HFFc6 (cell line): ENCODE results near the gene IQGAP2. TPM values are rescaled to one million over a fixed set of nuclear protein-coding genes. Genes with fewer than 3 reads are reported as not detected.

Experiments used
- DNase-seq: peaks from one replicate; pipeline ENCODE4 v3.0.0-alpha.2; 2018
- H3K27ac Mint-ChIP-seq: 2 replicates; pipeline ENCODE4 v1.8.0; 2020; ENCODE audit warnings: mild to moderate bottlenecking, mixed read lengths
- H3K27me3 Mint-ChIP-seq: 2 replicates; pipeline ENCODE4 v1.8.0; 2021; ENCODE audit warnings: mild to moderate bottlenecking, moderate library complexity, mixed read lengths; ENCODE audit not compliant: insufficient read depth
- H3K36me3 Mint-ChIP-seq: 2 replicates; pipeline ENCODE4 v1.8.0; 2021; ENCODE audit warnings: low read depth, mixed read lengths
- H3K4me1 Mint-ChIP-seq: 2 replicates; pipeline ENCODE4 v1.8.0; 2020; ENCODE audit warnings: low read depth, mixed read lengths
- H3K4me3 Mint-ChIP-seq: 2 replicates; pipeline ENCODE4 v1.8.0; 2020; ENCODE audit warnings: mild to moderate bottlenecking, moderate library complexity, mixed read lengths
- H3K9me3 Mint-ChIP-seq: 2 replicates; pipeline ENCODE4 v1.8.0; 2020; ENCODE audit warnings: mild to moderate bottlenecking, mixed read lengths
- total RNA-seq, 6 experiments: library from RNA; stranded (reverse); fragmentation: NEBNext Ultra II Directional; extraction: Animal tissue kit (Norgen Biotek cat#: 25700); gene quantifications; 2 replicates in 1 of 6; 3 replicates in 5 of 6; pipeline ENCODE4 v1.2.3, GENCODE V29; 2021
- TF ChIP-seq, protein P1 (sequence below): fragments of 200-600 bp; sonication (generic); IDR thresholded peaks from 2 replicates; pipeline ENCODE4 v1.5.0; 2021; ENCODE audit warnings: antibody characterized with exemption, mild to moderate bottlenecking

IQGAP2 gene
- total RNA-seq, 6 experiments from 2014 or later: 0.09 to 0.47 (median 0.21) TPM; not detected in 1

DNA sequence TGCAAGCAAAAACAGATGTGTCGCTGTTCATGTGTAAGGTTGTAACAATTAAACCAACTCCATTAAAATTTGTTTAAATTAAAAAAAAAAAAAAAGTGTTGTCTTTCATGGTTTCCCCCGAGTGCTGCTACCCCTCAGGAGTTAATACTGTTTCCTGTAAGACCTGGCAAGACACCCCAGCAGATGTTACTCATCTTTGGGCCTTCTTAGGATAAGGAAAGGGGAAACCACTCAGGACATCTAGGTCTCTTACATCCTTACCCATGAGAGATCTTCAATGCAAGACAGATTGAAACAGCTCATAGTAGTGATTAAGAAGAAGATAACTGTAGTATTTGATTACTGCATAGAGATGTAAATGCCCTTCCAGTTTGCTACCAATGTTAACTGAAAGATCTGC, 279.3 kb downstream of the IQGAP2 start:
- H3K9me3 Mint-ChIP-seq: no peaks in the 10 kb centered on the region
- H3K27me3 Mint-ChIP-seq: peaks cover 2% of the 10 kb centered on the region; the same call in 1 of the 2 replicates
- H3K4me1 Mint-ChIP-seq: peaks cover 56% of the 10 kb centered on the region
- peaks cover 14% of the 10 kb centered on the region for H3K36me3 Mint-ChIP-seq
- TF ChIP-seq, protein P1, sequence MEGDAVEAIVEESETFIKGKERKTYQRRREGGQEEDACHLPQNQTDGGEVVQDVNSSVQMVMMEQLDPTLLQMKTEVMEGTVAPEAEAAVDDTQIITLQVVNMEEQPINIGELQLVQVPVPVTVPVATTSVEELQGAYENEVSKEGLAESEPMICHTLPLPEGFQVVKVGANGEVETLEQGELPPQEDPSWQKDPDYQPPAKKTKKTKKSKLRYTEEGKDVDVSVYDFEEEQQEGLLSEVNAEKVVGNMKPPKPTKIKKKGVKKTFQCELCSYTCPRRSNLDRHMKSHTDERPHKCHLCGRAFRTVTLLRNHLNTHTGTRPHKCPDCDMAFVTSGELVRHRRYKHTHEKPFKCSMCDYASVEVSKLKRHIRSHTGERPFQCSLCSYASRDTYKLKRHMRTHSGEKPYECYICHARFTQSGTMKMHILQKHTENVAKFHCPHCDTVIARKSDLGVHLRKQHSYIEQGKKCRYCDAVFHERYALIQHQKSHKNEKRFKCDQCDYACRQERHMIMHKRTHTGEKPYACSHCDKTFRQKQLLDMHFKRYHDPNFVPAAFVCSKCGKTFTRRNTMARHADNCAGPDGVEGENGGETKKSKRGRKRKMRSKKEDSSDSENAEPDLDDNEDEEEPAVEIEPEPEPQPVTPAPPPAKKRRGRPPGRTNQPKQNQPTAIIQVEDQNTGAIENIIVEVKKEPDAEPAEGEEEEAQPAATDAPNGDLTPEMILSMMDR: no peak
- DNase-seq: no peak
- no peak overlapping the region for H3K27ac Mint-ChIP-seq
- H3K4me3 Mint-ChIP-seq: no peak overlapping the region

DNA sequence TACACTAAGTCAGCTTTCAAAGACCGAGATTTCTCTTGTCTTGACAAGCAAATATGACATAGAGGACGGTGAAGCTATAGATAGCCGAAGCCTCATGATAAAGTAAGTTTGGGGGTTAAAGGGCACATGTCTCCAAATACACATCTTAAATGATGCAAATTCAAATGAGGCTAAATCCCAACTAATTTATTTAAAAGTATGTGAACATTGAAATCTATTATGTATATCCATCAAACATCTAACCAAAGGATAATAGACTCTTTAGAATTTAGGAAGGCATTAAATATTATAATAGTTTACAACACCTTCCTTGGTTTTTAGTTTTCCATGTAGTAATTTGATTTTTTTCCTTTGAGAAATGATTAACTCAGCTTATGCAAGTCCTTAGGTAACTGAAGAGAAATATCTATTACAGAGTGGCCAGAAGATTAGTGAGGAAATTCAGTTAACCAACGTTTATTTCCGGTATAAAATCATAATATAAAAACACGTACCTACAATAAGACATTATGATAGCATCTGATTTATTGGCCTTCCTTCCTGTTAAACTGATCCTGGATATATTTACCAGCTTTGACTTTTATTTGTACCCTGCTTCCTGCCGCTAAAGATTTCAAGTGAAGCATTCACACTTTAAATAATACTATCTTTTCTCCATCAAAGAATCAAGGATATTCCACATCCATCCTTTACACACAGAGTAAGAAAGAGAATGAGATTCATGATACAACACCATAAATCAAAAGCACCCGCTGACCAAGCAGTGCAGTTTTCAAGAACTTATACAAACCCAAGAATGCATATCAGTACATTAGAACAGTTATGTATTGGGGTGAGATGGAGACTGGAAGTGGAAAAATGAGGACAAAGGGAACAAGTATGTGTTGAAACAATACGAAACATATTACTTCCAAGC, 281.0 kb downstream of the IQGAP2 start:
- DNase-seq: no peak
- H3K4me1 Mint-ChIP-seq: peaks cover 68% of the 10 kb centered on the region
- H3K9me3 Mint-ChIP-seq: no peaks in the 10 kb centered on the region
- H3K27me3 Mint-ChIP-seq: peaks cover 2% of the 10 kb centered on the region; the same call in 1 of the 2 replicates
- H3K4me3 Mint-ChIP-seq: no peak overlapping the region
- H3K27ac Mint-ChIP-seq: no peak overlapping the region
- peaks cover 14% of the 10 kb centered on the region for H3K36me3 Mint-ChIP-seq
- TF ChIP-seq, protein P1: no peak

DNA sequence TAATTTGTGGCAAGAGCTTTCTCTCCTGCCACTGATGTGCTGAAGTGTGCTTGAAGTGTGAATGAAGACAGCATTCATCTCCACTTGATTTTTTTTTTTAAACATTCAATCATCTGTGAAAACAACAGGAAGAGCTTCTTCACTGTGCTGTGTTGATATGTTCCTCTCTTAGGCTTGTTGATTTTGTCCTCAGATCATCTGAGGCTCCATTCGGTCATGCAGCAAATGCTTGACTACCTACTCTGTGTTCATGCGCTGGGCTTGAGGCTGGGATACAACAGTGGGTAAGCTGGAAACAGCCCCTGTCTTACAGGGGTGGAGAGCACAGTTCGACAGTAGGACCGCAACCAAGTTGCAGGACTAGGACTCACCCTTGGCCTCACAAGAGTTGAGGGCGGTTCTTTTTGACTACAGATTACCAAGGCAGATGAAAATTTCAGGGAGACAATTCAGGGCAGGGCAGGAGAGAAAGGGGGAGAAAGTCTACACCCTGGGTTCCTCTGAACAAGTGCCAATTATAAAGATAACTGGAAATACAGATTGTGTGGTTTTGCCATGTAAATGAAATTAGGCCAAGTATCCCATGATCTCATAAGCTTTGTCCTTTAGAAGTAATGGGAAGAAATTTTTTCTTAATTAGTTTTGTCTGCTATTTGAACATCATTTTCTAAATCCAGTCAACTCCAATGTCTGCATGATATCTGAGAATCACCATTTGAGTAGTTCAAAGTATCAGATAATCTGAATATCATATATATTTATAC, 281.9 kb downstream of the IQGAP2 start:
- Mint-ChIP-seq H3K27ac (no peak overlapping the region), H3K27me3 (peaks cover 2% of the 10 kb centered on the region; the same call in 1 of the 2 replicates), H3K4me1 (peaks cover 67% of the 10 kb centered on the region), H3K9me3 (no peaks in the 10 kb centered on the region), H3K4me3 (no peak overlapping the region; the same call in 1 of the 2 replicates), H3K36me3 (peaks cover 14% of the 10 kb centered on the region)
- DNase-seq: no peak
- TF ChIP-seq, protein P1: no peak

DNA sequence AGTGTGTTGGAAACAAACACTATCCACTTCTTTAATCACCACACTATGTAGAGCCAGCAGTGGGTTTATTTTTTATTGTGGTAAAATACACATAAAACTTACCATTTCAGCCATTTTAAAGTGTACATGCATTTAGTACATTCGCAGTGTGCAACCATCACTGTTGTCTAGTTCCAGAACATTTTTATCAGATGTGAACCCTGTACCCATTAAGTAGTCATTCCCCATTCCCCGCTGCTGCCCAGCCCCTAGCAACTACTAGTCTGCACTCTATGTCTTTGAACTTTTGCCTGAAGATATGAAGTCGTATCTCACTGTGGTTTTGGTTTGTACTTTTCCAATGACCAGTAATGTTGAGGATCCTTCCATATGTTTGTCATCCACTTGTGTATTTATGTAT, 282.6 kb downstream of the IQGAP2 start:
- Mint-ChIP-seq H3K4me1 (peaks cover 72% of the 10 kb centered on the region), H3K9me3 (no peaks in the 10 kb centered on the region), H3K36me3 (peaks cover 14% of the 10 kb centered on the region), H3K27me3 (peaks cover 2% of the 10 kb centered on the region), H3K4me3 (no peak overlapping the region), H3K27ac (no peak overlapping the region)
- TF ChIP-seq, protein P1: no peak
- DNase-seq: no peak

DNA sequence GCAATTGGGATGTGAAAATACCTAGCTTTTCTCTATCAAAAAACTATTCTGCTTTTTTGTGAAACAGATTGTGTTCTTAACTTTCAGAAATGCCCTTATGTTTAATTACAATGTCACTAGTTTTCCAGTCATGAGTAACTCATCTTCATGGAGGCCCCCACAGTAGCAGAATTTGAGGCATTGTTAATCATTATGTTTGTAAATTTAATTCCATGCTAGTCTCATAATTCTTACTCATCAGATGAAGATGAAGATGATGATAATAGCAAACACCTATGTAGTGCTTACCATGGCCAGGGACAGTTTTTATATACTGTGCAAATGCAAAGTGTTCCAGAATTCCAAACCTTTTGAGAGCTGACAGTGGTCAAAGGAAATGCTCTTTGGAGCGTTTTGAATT, 285.1 kb downstream of the IQGAP2 start:
- H3K27ac Mint-ChIP-seq: peak overlapping the region; percentile 61

More for the DNA sequence above, 285.1 kb downstream of the IQGAP2 start:
- DNase-seq: no peak
- H3K27me3 Mint-ChIP-seq: peaks cover 2% of the 10 kb centered on the region
- peaks cover 14% of the 10 kb centered on the region for H3K36me3 Mint-ChIP-seq
- peaks cover 83% of the 10 kb centered on the region for H3K4me1 Mint-ChIP-seq
- H3K9me3 Mint-ChIP-seq: no peaks in the 10 kb centered on the region
- peak overlapping the region; percentile 19; the same call in 1 of the 2 replicates for H3K4me3 Mint-ChIP-seq
- TF ChIP-seq, protein P1: no peak
